Neural cell (in vitro differentiated cells): ENCODE data around the gene GPATCH3. TPM values are rescaled to one million over a fixed set of nuclear protein-coding genes. Genes with fewer than 3 reads are reported as not detected.
"Not testable (repeated sequence)": the region's sequence is repeated elsewhere in the genome, so short reads cannot be mapped to it uniquely, and the experiment has no call there.

Experiments
- H2AFZ ChIP-seq: fragments of 200-600, 300-800 bp; sonication (generic), shearing (Covaris generic); 2 replicates; pipeline ENCODE4 v1.6.0; 2014; ENCODE audit warnings: low read depth, mild to moderate bottlenecking, antibody characterized with exemption, low read length, moderate library complexity
- H3F3A ChIP-seq: fragments of 200-600 bp; shearing (Covaris generic); 2 replicates; pipeline ENCODE4 v1.6.1; 2016; ENCODE audit warnings: mild to moderate bottlenecking, moderate library complexity, mixed read lengths, antibody characterized with exemption, low read length; ENCODE audit not compliant: insufficient read depth, poor library complexity, severe bottlenecking
- H3K27ac ChIP-seq: fragments of 200-600, 300-800 bp; sonication (generic), shearing (Covaris generic); 2 replicates; pipeline ENCODE4 v1.5.1; 2014; ENCODE audit warnings: mild to moderate bottlenecking, low read length, moderate library complexity
- H3K27me3 ChIP-seq: fragments of 300-800, 200-600 bp; sonication (generic), shearing (Covaris generic); 2 replicates; pipeline ENCODE4 v1.6.0; 2014; ENCODE audit warnings: mild to moderate bottlenecking, low read depth, low read length, moderate library complexity; ENCODE audit not compliant: insufficient read depth
- H3K36me3 ChIP-seq: fragments of 300-800, 200-600 bp; sonication (generic), shearing (Covaris generic); 2 replicates; pipeline ENCODE4 v1.5.1; 2014; ENCODE audit warnings: mild to moderate bottlenecking, antibody characterized with exemption, low read length, moderate library complexity; ENCODE audit not compliant: insufficient read depth
- H3K4me2 ChIP-seq: fragments of 300-800, 200-600 bp; sonication (generic), shearing (Covaris generic); 2 replicates; pipeline ENCODE4 v1.6.0; 2014; ENCODE audit warnings: mild to moderate bottlenecking, low read length
- H3K4me3 ChIP-seq: fragments of 300-800, 200-600 bp; sonication (generic), shearing (Covaris generic); 2 replicates; pipeline ENCODE4 v1.5.1; 2014; ENCODE audit warnings: mild to moderate bottlenecking, low read length, moderate library complexity
- H3K79me2 ChIP-seq: fragments of 200-600 bp; shearing (Covaris generic); replicated peaks from 2 replicates; pipeline ENCODE4 v1.6.0; 2014; ENCODE audit warnings: mild to moderate bottlenecking, low read length, moderate library complexity; ENCODE audit not compliant: insufficient read depth
- H3K9ac ChIP-seq: fragments of 300-800, 200-600 bp; sonication (generic), shearing (Covaris generic); 2 replicates; pipeline ENCODE4 v1.6.1; 2016; ENCODE audit warnings: mild to moderate bottlenecking, low read length, mixed read lengths
- H3K9me2 ChIP-seq: fragments of 200-600 bp; shearing (Covaris generic); 2 replicates; pipeline ENCODE4 v1.6.1; 2016; ENCODE audit warnings: mild to moderate bottlenecking, low read length, mixed read lengths; ENCODE audit not compliant: insufficient read depth
- H3K9me3 ChIP-seq: fragments of 200-600, 300-800 bp; sonication (generic), shearing (Covaris generic); 2 replicates; pipeline ENCODE4 v1.6.1; 2016; ENCODE audit warnings: mild to moderate bottlenecking, mixed run types, low read length, moderate library complexity, mixed read lengths
- H4K20me1 ChIP-seq: fragments of 200-600 bp; shearing (Covaris generic); 2 replicates; pipeline ENCODE4 v1.6.1; 2016; ENCODE audit warnings: mild to moderate bottlenecking, mixed run types; ENCODE audit not compliant: insufficient read depth
- CTCF ChIP-seq: fragments of 450-650 bp; IDR thresholded peaks from 2 replicates; pipeline ENCODE4 v1.5.1; 2014; ENCODE audit warnings: antibody characterized with exemption, mild to moderate bottlenecking, moderate library complexity; ENCODE audit not compliant: poor library complexity, severe bottlenecking
- EP300 ChIP-seq: fragments of 450-650 bp; conservative IDR thresholded peaks from 2 replicates; pipeline ENCODE4 v1.6.1; 2014; ENCODE audit warnings: antibody characterized with exemption, mild to moderate bottlenecking, moderate library complexity; ENCODE audit not compliant: poor library complexity, severe bottlenecking
- EZH2 ChIP-seq: fragments of 200-600, 300-800 bp; shearing (Covaris generic), sonication (generic); IDR thresholded peaks from 2 replicates; pipeline ENCODE4 v1.6.1; 2014; ENCODE audit warnings: antibody characterized with exemption, low read length, borderline replicate concordance, mild to moderate bottlenecking; ENCODE audit not compliant: insufficient read depth, poor library complexity, severe bottlenecking
- MXI1 ChIP-seq: fragments of 450-650 bp; conservative IDR thresholded peaks from 2 replicates; pipeline ENCODE4 v1.6.1; 2014; ENCODE audit warnings: antibody characterized with exemption, mild to moderate bottlenecking; ENCODE audit not compliant: poor library complexity, severe bottlenecking
- POLR2AphosphoS5 ChIP-seq: IDR thresholded peaks from 2 replicates; pipeline ENCODE4 v1.6.1; 2012
- RAD21 ChIP-seq: fragments of 450-650 bp; conservative IDR thresholded peaks from 2 replicates; pipeline ENCODE4 v1.6.1; 2014; ENCODE audit warnings: antibody characterized with exemption, mild to moderate bottlenecking, moderate library complexity
- REST ChIP-seq: IDR thresholded peaks from 2 replicates; pipeline ENCODE4 v1.6.1; 2012; ENCODE audit warnings: borderline replicate concordance
- SMC3 ChIP-seq: fragments of 450-650 bp; conservative IDR thresholded peaks from 2 replicates; pipeline ENCODE4 v1.6.1; 2014; ENCODE audit warnings: antibody characterized with exemption, mild to moderate bottlenecking, moderate library complexity; ENCODE audit not compliant: poor library complexity
- TAF1 ChIP-seq: IDR thresholded peaks from 2 replicates; pipeline ENCODE4 v1.6.1; 2012; ENCODE audit warnings: low read depth
- polyA plus RNA-seq: library from polyadenylated mRNA; depleted of rRNA; stranded (reverse); fragments of >200 nt; gene quantifications from 2 replicates; pipeline ENCODE4 v1.2.3, GENCODE V29; 2014

Gene GPATCH3
- polyA plus RNA-seq, 1 donor from 2014 or later, result 7.1 TPM

GRCh38 chr1:26882696-26883463 is 17.4 kb downstream of the GPATCH3 start:
- no peaks in the 10 kb centered on the region for H3K36me3 ChIP-seq
- TF ChIP-seq EP300 (no peak), MXI1 (no peak), RAD21 (no peak), POLR2AphosphoS5 (no peak), REST (no peak), EZH2 (no peak), TAF1 (no peak), SMC3 (no peak), CTCF (no peak)

GRCh38 chr1:26881611-26882010 is 18.7 kb downstream of the GPATCH3 start:
- H3K9me3 ChIP-seq, H3F3A ChIP-seq, H3K4me3 ChIP-seq, H3K27ac ChIP-seq, H3K4me2 ChIP-seq, H3K9me2 ChIP-seq, H3K79me2 ChIP-seq, H2AFZ ChIP-seq, H3K36me3 ChIP-seq, H3K27me3 ChIP-seq, H3K9ac ChIP-seq, H4K20me1 ChIP-seq: not testable (repeated sequence)

More at GRCh38 chr1:26882696-26883463, 17.4 kb downstream of the GPATCH3 start:
- no peaks in the 10 kb centered on the region for H3K79me2 ChIP-seq
- H3K4me3 ChIP-seq, result no peak overlapping the region
- H4K20me1 ChIP-seq, result no peaks in the 10 kb centered on the region
- no peak overlapping the region for H2AFZ ChIP-seq
- no peaks in the 10 kb centered on the region for H3K27me3 ChIP-seq
- H3K9me3 ChIP-seq, result no peaks in the 10 kb centered on the region
- H3K27ac ChIP-seq, result no peak overlapping the region
- no peaks in the 10 kb centered on the region for H3F3A ChIP-seq
- H3K4me2 ChIP-seq, result no peak overlapping the region
- no peak overlapping the region for H3K9ac ChIP-seq
- no peaks in the 10 kb centered on the region for H3K9me2 ChIP-seq
